Measurements from ENCODE around the gene PANK4.

DNA sequence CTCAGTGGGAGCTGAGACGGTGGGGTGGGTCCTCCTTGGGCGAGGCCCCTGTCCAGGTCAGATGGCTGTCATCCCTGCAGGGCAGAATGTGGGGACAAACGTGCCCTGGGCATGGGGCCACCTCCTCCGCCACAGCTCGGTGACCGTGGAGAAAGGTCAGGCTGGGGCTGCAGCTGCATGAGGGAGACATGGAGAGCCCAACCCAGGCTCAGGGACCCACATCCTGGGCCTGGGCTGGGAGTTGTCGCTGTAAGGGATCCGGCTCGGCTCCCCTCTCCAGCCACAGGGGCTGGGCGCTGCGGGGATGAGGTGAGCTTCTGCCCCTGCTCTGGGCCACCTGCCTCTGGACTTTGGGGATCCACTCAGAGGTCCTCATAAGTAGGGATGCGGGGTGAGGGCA, 50.8 kb downstream of the PANK4 start:
- TF ChIP-seq, protein P1, sequence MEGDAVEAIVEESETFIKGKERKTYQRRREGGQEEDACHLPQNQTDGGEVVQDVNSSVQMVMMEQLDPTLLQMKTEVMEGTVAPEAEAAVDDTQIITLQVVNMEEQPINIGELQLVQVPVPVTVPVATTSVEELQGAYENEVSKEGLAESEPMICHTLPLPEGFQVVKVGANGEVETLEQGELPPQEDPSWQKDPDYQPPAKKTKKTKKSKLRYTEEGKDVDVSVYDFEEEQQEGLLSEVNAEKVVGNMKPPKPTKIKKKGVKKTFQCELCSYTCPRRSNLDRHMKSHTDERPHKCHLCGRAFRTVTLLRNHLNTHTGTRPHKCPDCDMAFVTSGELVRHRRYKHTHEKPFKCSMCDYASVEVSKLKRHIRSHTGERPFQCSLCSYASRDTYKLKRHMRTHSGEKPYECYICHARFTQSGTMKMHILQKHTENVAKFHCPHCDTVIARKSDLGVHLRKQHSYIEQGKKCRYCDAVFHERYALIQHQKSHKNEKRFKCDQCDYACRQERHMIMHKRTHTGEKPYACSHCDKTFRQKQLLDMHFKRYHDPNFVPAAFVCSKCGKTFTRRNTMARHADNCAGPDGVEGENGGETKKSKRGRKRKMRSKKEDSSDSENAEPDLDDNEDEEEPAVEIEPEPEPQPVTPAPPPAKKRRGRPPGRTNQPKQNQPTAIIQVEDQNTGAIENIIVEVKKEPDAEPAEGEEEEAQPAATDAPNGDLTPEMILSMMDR (IDR thresholded peaks at IDR 0.05; ENCODE audit: insufficient read depth, low read length, poor library complexity, severe bottlenecking), result no peak
- TF ChIP-seq EZH2phosphoT487 (conservative IDR thresholded peaks at IDR 0.05; ENCODE audit: low read length), result no peak
